NT2/D1 (cell line): ENCODE data around the gene LRRC4C.

Experiments used
- SUZ12 ChIP-seq: IDR thresholded peaks from 2 replicates; pipeline ENCODE4 v1.6.1; 2011; ENCODE audit not compliant: insufficient read length, insufficient read depth; ENCODE audit errors: extremely low read depth
- YY1 ChIP-seq: IDR thresholded peaks from 2 replicates; pipeline ENCODE4 v1.6.1; 2011; ENCODE audit not compliant: insufficient read length, insufficient read depth
- ZNF274 ChIP-seq: IDR thresholded peaks from 2 replicates; pipeline ENCODE4 v1.6.1; 2011; ENCODE audit warnings: mild to moderate bottlenecking, low read depth, low read length

GRCh38 chr11:40187295-40187694 lies 1272.2 kb downstream of the LRRC4C start:
- TF ChIP-seq YY1, result no peak
- no peak for TF ChIP-seq ZNF274
- no peak for TF ChIP-seq SUZ12
